GM12878 (cell line): Measurements from ENCODE around the gene SEZ6L2. TPM values are rescaled to one million over a fixed set of nuclear protein-coding genes. Genes with fewer than 3 reads are reported as not detected.

Experiments
- ATAC-seq: fragments of 200-7000 bp; cut with Tn5 transposase; 3 replicates; pipeline ENCODE4 v1.9.1; 2020; ENCODE audit warnings: mild to moderate bottlenecking, moderate library complexity
- BruUV-seq: library from RNA; stranded (reverse); fragments of 400-500 nt; replicated peaks from 2 replicates; lab custom pipeline; 2021; lab: Mats Ljungman, UMichigan
- CTCF ChIA-PET: fragments of 300-600 bp; sonication (Branson Sonifier 250); formaldehyde crosslinking; extraction: SDS; loops from one replicate; lab custom pipeline; 2021; ENCODE audit warnings: inconsistent platforms; lab: Yijun Ruan, JAX
- POLR2A ChIA-PET: fragments of 350-600 bp; formaldehyde crosslinking; extraction: SDS; loops from one replicate; lab custom pipeline; 2021; ENCODE audit warnings: inconsistent platforms; lab: Charles Lee
- RAD21 ChIA-PET: fragments of 300-600 bp; sonication (Branson Sonifier 250); formaldehyde crosslinking; loops from one replicate; lab custom pipeline; 2023; ENCODE audit warnings: antibody characterized with exemption; ENCODE audit not compliant: unreplicated experiment; lab: Charles Lee
- SMC1A ChIA-PET: fragments of 300-600 bp; sonication (Branson Sonifier 250); formaldehyde crosslinking; loops from one replicate; lab custom pipeline; 2023; ENCODE audit not compliant: unreplicated experiment, uncharacterized antibody; lab: Charles Lee
- DNase-seq: peaks from one replicate; pipeline ENCODE4 v3.0.0-alpha.2; 2011; ENCODE audit warnings: low read depth, low spot score
- FAIRE-seq: peaks from 3 replicates; lab custom pipeline; 2011; peaks lifted over from hg19 to GRCh38; lab: Jason Lieb, UNC
- H2AFZ ChIP-seq: 2 replicates; pipeline ENCODE4 v1.6.0; 2011; ENCODE audit warnings: low read depth, low read length, control low read depth; ENCODE audit not compliant: control insufficient read depth
- H3K27ac ChIP-seq: 2 replicates; pipeline ENCODE4 v1.5.1; 2011; ENCODE audit warnings: control low read depth; ENCODE audit not compliant: control insufficient read depth, insufficient read depth
- H3K27me3 ChIP-seq, 2 experiments: replicated peaks in 1 of 2; 2 replicates each; pipeline versions ENCODE4 v1.6.0 to v1.6.1; 2011; ENCODE audit warnings: low read length in 1 of 2; ENCODE audit not compliant: control insufficient read depth in 2 of 2, insufficient read depth in 2 of 2
- H3K36me3 ChIP-seq, 2 experiments: 2 replicates each; pipeline ENCODE4 v1.5.1; 2011; ENCODE audit warnings: low read length in 1 of 2; ENCODE audit not compliant: control insufficient read depth in 2 of 2, insufficient read depth in 2 of 2
- H3K4me1 ChIP-seq: 2 replicates; pipeline ENCODE4 v1.6.1; 2011; ENCODE audit warnings: mild to moderate bottlenecking, low read length, moderate library complexity, mixed read lengths; ENCODE audit not compliant: control insufficient read depth, insufficient read depth
- H3K4me2 ChIP-seq: 2 replicates; pipeline ENCODE4 v1.6.0; 2011; ENCODE audit warnings: control low read depth; ENCODE audit not compliant: control insufficient read depth, insufficient read depth
- H3K4me3 ChIP-seq: fragments of 200-600 bp; sonication (generic); 2 replicates; pipeline ENCODE4 v1.5.1; 2016
- H3K79me2 ChIP-seq: 2 replicates; pipeline ENCODE4 v1.6.0; 2011; ENCODE audit warnings: low read length; ENCODE audit not compliant: control insufficient read depth, insufficient read depth
- H3K9ac ChIP-seq: 2 replicates; pipeline ENCODE4 v1.8.0; 2011; ENCODE audit warnings: low read length, control low read depth, mixed read lengths; ENCODE audit not compliant: control insufficient read depth, insufficient read depth
- H3K9me3 ChIP-seq: replicated peaks from 3 replicates; pipeline ENCODE4 v1.5.1; 2011; ENCODE audit warnings: mild to moderate bottlenecking, low read length; ENCODE audit not compliant: control insufficient read depth, insufficient read depth
- H4K20me1 ChIP-seq: 2 replicates; pipeline ENCODE4 v1.6.0; 2011; ENCODE audit not compliant: control insufficient read depth, insufficient read depth
- CTCF ChIP-seq, 3 experiments: IDR thresholded peaks in 2 of 3; conservative IDR thresholded peaks in 1 of 3; 2 replicates each; pipeline ENCODE4 v1.5.1; 2011; ENCODE audit warnings: low read depth in 3 of 3, low read length in 3 of 3, mild to moderate bottlenecking in 3 of 3, control low read depth in 2 of 3, moderate library complexity in 2 of 3, inconsistent platforms in 1 of 3, mixed read lengths in 1 of 3; ENCODE audit not compliant: control insufficient read depth in 2 of 3, insufficient read depth in 1 of 3; ENCODE audit errors: extremely low read depth in 1 of 3
- ETV6 ChIP-seq, 2 experiments: fragments of 450-650 bp in 1 of 2; IDR thresholded peaks in 1 of 2; conservative IDR thresholded peaks in 1 of 2; 2 replicates each; pipeline ENCODE4 v1.6.1; 2014; ENCODE audit warnings: antibody characterized with exemption in 1 of 2, borderline replicate concordance in 1 of 2, low read depth in 1 of 2, mild to moderate bottlenecking in 1 of 2, moderate library complexity in 1 of 2
- HDAC2 ChIP-seq: fragments of 200-600 bp; sonication (generic); IDR thresholded peaks from 2 replicates; pipeline ENCODE4 v1.6.1; 2017
- NR2C1 ChIP-seq: fragments of 450-650 bp; IDR thresholded peaks from 2 replicates; pipeline ENCODE4 v1.6.1; 2017; ENCODE audit warnings: antibody characterized with exemption, mild to moderate bottlenecking, moderate library complexity
- SP1 ChIP-seq: IDR thresholded peaks from one replicate; pipeline ENCODE4 v1.6.1; 2011; ENCODE audit warnings: low read depth, low read length
- TARDBP ChIP-seq: IDR thresholded peaks from 2 replicates; pipeline ENCODE4 v1.6.1; 2016; ENCODE audit warnings: borderline replicate concordance
- WGBS: methylation state at CpG from one replicate; pipeline ENCODE4 v1.1.6; 2016; ENCODE audit warnings: low lambda C conversion rate; ENCODE audit not compliant: insufficient replicate concordance, insufficient coverage; ENCODE audit errors: missing lambda C conversion rate; 5-methylcytosine and 5-hydroxymethylcytosine counted together
- in situ Hi-C: fragments of 300-500 bp; cut with MboI; formaldehyde crosslinking; loops from 9 replicates; pipeline ENCODE4 v1.14.3; 2018; ENCODE audit warnings: mixed read lengths
- intact Hi-C: fragments of 100-400 bp; cut with micrococcal nuclease; formaldehyde crosslinking; loops from one replicate; pipeline ENCODE4 v1.14.2; 2022; ENCODE audit not compliant: unreplicated experiment
- polyA plus RNA-seq, 11 experiments: library from polyadenylated mRNA; depleted of rRNA in 4 of 11; unstranded in 6 of 11; stranded (reverse) in 5 of 11; fragments of >200 nt; fragmentation: Nextera tagmentation in 4 of 11; fragmentation: Illumina TruSeq in 1 of 11; extraction: Ambion mirVana in 4 of 11; extraction: Trizol in 1 of 11; gene quantifications; 1 replicate in 1 of 11; 2 replicates in 10 of 11; pipeline versions ENCODE4 v1.2.1 to v1.2.3, GENCODE V29; 2011 to 2016; ENCODE audit warnings: inconsistent platforms in 2 of 11, missing spikeins in 2 of 11, low read depth in 1 of 11
- total RNA-seq, 4 experiments: library from RNA; depleted of rRNA in 3 of 4; stranded (reverse); fragments of >200 nt in 3 of 4; fragmentation: Illumina TruSeq in 1 of 4; extraction: Trizol in 1 of 4; gene quantifications; 2 replicates each; pipeline versions ENCODE4 v1.2.1 to v1.2.3, GENCODE V29; 2013 to 2021

SEZ6L2 gene
- total and polyA plus RNA-seq, 10 of the 15 experiments (the other 5 are each of a cell fraction or from before 2014, with no cell fraction given): 0.06 to 0.49 TPM; not detected in 8

- CTCF ChIA-PET: interaction anchor here (1.2 to 2.5 kb wide), 2 partner anchors 46 to 116 kb away, joined by 5 to 7 read pairs; partner anchors contain the start of gene TMEM219
- intact Hi-C loops: no loop called here
- BruUV-seq: TSS peak; percentile 39
Measured at GRCh38 chr16:29915590-29916247, 16.4 kb upstream of the SEZ6L2 start.

More at GRCh38 chr16:29915590-29916247, 16.4 kb upstream of the SEZ6L2 start:
- Histone ChIP-seq H3K4me2 (no peak overlapping the region), H3K36me3 (peaks cover 0 to 2% of the 10 kb centered on the region in 2 experiments; a peak in 2 of 4 replicates), H3K9me3 (no peaks in the 10 kb centered on the region), H3K27ac (no peak overlapping the region), H3K79me2 (no peaks in the 10 kb centered on the region), H3K27me3 (no peaks in the 10 kb centered on the region), H4K20me1 (no peaks in the 10 kb centered on the region), H3K4me1 (no peaks in the 10 kb centered on the region), H3K9ac (no peak overlapping the region), H2AFZ (no peak overlapping the region), H3K4me3 (no peak overlapping the region)
- in situ Hi-C loops: no loop called here
- no peak for FAIRE-seq
- over 99% methylated on average over 6 of the region's 6 CpGs for WGBS
- ATAC-seq: no peak
- ChIA-PET POLR2A (interaction anchor here (0.6 to 1.7 kb wide), 4 partner anchors 10 to 1009 kb away, joined by 3 to 11 read pairs (median 4); partner anchors contain the start of gene KCTD13), SMC1A (interaction anchor here (2.0 kb wide), 1 partner anchor 16 kb away, joined by 4 read pairs; the partner anchor contains the start of gene ASPHD1), RAD21 (interaction anchor here (1.5 kb wide), 1 partner anchor 116 kb away, joined by 3 read pairs; no protein-coding TSS in a partner anchor)
- no peak for DNase-seq
- no peak for TF ChIP-seq HDAC2
- TF ChIP-seq NR2C1: no peak
- TF ChIP-seq TARDBP: no peak
- TF ChIP-seq SP1: no peak
- TF ChIP-seq ETV6 (conservative IDR thresholded peaks at IDR 0.05 in 1 of 2, IDR thresholded peaks at IDR 0.05 in 1 of 2; ENCODE audit: borderline replicate concordance in 1 of 2, low read depth in 1 of 2): no peak
- no peak for TF ChIP-seq CTCF (IDR thresholded peaks at IDR 0.05 in 2 of 3, conservative IDR thresholded peaks at IDR 0.05 in 1 of 3; ENCODE audit: control insufficient read depth in 2 of 3, extremely low read depth in 1 of 3, insufficient read depth in 1 of 3, low read depth in 3 of 3, low read length in 3 of 3)
